Measurements from ENCODE around the gene CTDSP2.

GRCh38 chr12:57835366-57836288 lies 10.9 kb downstream of the CTDSP2 start:
- TF ChIP-seq EP300 (IDR thresholded peaks at IDR 0.05): no peak
- TF ChIP-seq POLR2A (IDR thresholded peaks at IDR 0.05): no peak

Data from gastroesophageal sphincter (tissue), 2 donors.